Tongue (tissue), 2 donors: ENCODE data around the gene TUB. TPM values are rescaled to one million over a fixed set of nuclear protein-coding genes. Genes with fewer than 3 reads are reported as not detected.

Experiments
- DNase-seq: peaks from one replicate; pipeline ENCODE4 v3.0.0-alpha.2; 2015
- total RNA-seq: library from RNA; depleted of rRNA; stranded (reverse); fragments of >200 nt; gene quantifications from one replicate; pipeline ENCODE4 v1.2.3, GENCODE V29; 2014

The TUB gene
- total RNA-seq, 1 donor from 2014 or later: 26.2 TPM

GRCh38 chr11:8068605-8069221 is 12.3 kb upstream of the TUB start:
- peak; percentile 60 for DNase-seq

GRCh38 chr11:8069771-8070170 is 11.2 kb upstream of the TUB start:
- DNase-seq: no peak

- DNase-seq: peak; percentile 39
Measured at GRCh38 chr11:8070417-8071115, 10.4 kb upstream of the TUB start.

GRCh38 chr11:8071616-8072581 is 9.1 kb upstream of the TUB start:
- DNase-seq: no peak

GRCh38 chr11:8075119-8075726 is 5.8 kb upstream of the TUB start:
- no peak for DNase-seq

GRCh38 chr11:8079111-8079675 is 1.8 kb upstream of the TUB start:
- no peak for DNase-seq

GRCh38 chr11:8080069-8080670 is 841 bp upstream of the TUB start:
- DNase-seq: no peak

GRCh38 chr11:8081591-8082250 is 710 bp downstream of the TUB start:
- peak; percentile 41 for DNase-seq

GRCh38 chr11:8082391-8083087 is 1.5 kb downstream of the TUB start:
- DNase-seq: peak; percentile 63

GRCh38 chr11:8083088-8083395 is 2.0 kb downstream of the TUB start:
- DNase-seq: no peak

GRCh38 chr11:8083871-8084281 is 2.9 kb downstream of the TUB start:
- DNase-seq: no peak

GRCh38 chr11:8084352-8084751 is 3.3 kb downstream of the TUB start:
- no peak for DNase-seq

GRCh38 chr11:8085011-8085645 is 4.1 kb downstream of the TUB start:
- no peak for DNase-seq

GRCh38 chr11:8086001-8086479 is 5.0 kb downstream of the TUB start:
- DNase-seq: peak; percentile 51

GRCh38 chr11:8086571-8086970 is 5.6 kb downstream of the TUB start:
- no peak for DNase-seq

- DNase-seq: no peak
Measured at GRCh38 chr11:8087185-8087584, 6.2 kb downstream of the TUB start.

- DNase-seq: peak; percentile 50
Measured at GRCh38 chr11:8087756-8088155, 6.7 kb downstream of the TUB start.

GRCh38 chr11:8089791-8090510 is 8.9 kb downstream of the TUB start:
- DNase-seq: no peak

GRCh38 chr11:8090756-8091155 is 9.7 kb downstream of the TUB start:
- DNase-seq: peak; percentile 62
